K562 (cell line): ENCODE data around the gene NYNRIN. TPM values are rescaled to one million over a fixed set of nuclear protein-coding genes. Genes with fewer than 3 reads are reported as not detected.

Experiments
- ATAC-seq: fragments of 200-7000 bp; cut with Tn5 transposase; 3 replicates; pipeline ENCODE4 v1.9.1; 2020; ENCODE audit warnings: moderate library complexity
- BruUV-seq: library from RNA; stranded (reverse); fragments of 400-500 nt; replicated peaks from 2 replicates; lab custom pipeline; 2021; lab: Mats Ljungman, UMichigan
- CTCF ChIA-PET: fragments of 300-600 bp; formaldehyde crosslinking; extraction: SDS; loops from one replicate; lab custom pipeline; 2021; ENCODE audit warnings: low intra/inter-chr PET ratio; lab: Yijun Ruan, JAX
- POLR2A ChIA-PET: fragments of 300-600, 350-650 bp; sonication (Branson Sonifier 250); formaldehyde crosslinking; extraction: SDS; loops from one replicate; lab custom pipeline; 2021; ENCODE audit warnings: antibody characterized with exemption, inconsistent platforms; lab: Yijun Ruan, JAX
- DNase-seq, 4 experiments: peaks; one replicate each; pipeline versions ENCODE4 v3.0.0 to v3.0.0-alpha.2; 2011 to 2018; ENCODE audit warnings: low spot score in 3 of 4, mixed read lengths in 3 of 4; ENCODE audit errors: extremely low read depth in 1 of 4
- FAIRE-seq: peaks from 2 replicates; lab custom pipeline; 2011; peaks lifted over from hg19 to GRCh38; lab: Jason Lieb, UNC
- H2AFZ ChIP-seq: 2 replicates; pipeline ENCODE4 v1.6.0; 2011; ENCODE audit warnings: low read depth, low read length, control low read depth, inconsistent platforms
- H3K27ac ChIP-seq: fragments of 200-600 bp; 3 replicates; pipeline ENCODE4 v1.8.0; 2011; ENCODE audit warnings: low read depth, mild to moderate bottlenecking, control low read depth, inconsistent platforms, low read length, moderate library complexity, mixed read lengths; ENCODE audit errors: extremely low read depth
- H3K27me3 ChIP-seq, 2 experiments: fragments of 300-600 bp in 1 of 2; 2 replicates in 1 of 2; 3 replicates in 1 of 2; pipeline versions ENCODE4 v1.6.0 to v1.8.0; 2011; ENCODE audit warnings: inconsistent platforms in 2 of 2, low read length in 2 of 2, mild to moderate bottlenecking in 1 of 2, mixed read lengths in 1 of 2, moderate library complexity in 1 of 2; ENCODE audit not compliant: control insufficient read depth in 2 of 2, insufficient read depth in 2 of 2
- H3K36me3 ChIP-seq: fragments of 300-600 bp; 3 replicates; pipeline ENCODE4 v1.8.0; 2011; ENCODE audit warnings: mild to moderate bottlenecking, low read length, inconsistent platforms; ENCODE audit not compliant: control insufficient read depth, insufficient read depth
- H3K4me1 ChIP-seq, 2 experiments: fragments of 200-600 bp in 1 of 2; replicated peaks in 1 of 2; 2 replicates in 1 of 2; 3 replicates in 1 of 2; pipeline versions ENCODE4 v1.5.1 to v1.8.0; 2011; ENCODE audit warnings: inconsistent platforms in 2 of 2, low read length in 2 of 2, mild to moderate bottlenecking in 1 of 2, mixed read lengths in 1 of 2, moderate library complexity in 1 of 2; ENCODE audit not compliant: control insufficient read depth in 2 of 2, insufficient read depth in 2 of 2
- H3K4me2 ChIP-seq: 2 replicates; pipeline ENCODE4 v1.6.1; 2011; ENCODE audit warnings: low read length, control low read depth, inconsistent platforms, mixed read lengths; ENCODE audit not compliant: insufficient read depth
- H3K4me3 ChIP-seq: fragments of 200-600 bp; sonication (generic), shearing (Covaris generic); 2 replicates; pipeline ENCODE4 v1.5.1; 2016; ENCODE audit warnings: control low read depth, inconsistent platforms
- H3K79me2 ChIP-seq: fragments of 200-600 bp; 3 replicates; pipeline ENCODE4 v1.8.0; 2011; ENCODE audit warnings: low read length, inconsistent platforms; ENCODE audit not compliant: control insufficient read depth, insufficient read depth
- H3K9ac ChIP-seq, 2 experiments: 2 replicates each; pipeline versions ENCODE4 v1.6.0 to v1.6.1; 2011; ENCODE audit warnings: low read depth in 2 of 2, low read length in 2 of 2, control low read depth in 1 of 2, inconsistent platforms in 1 of 2, mild to moderate bottlenecking in 1 of 2, mixed read lengths in 1 of 2; ENCODE audit not compliant: insufficient read depth in 1 of 2
- H3K9me1 ChIP-seq: one replicate; pipeline ENCODE4 v1.6.0; 2011; ENCODE audit warnings: inconsistent platforms, mild to moderate bottlenecking, low read length, moderate library complexity; ENCODE audit not compliant: control insufficient read depth, insufficient read depth
- H3K9me3 ChIP-seq: replicated peaks from 2 replicates; pipeline ENCODE4 v1.5.1; 2011; ENCODE audit warnings: low read depth, low read length, inconsistent platforms; ENCODE audit not compliant: control insufficient read depth, insufficient read depth
- H4K20me1 ChIP-seq: replicated peaks from 2 replicates; pipeline ENCODE4 v1.6.1; 2011; ENCODE audit warnings: low read length, inconsistent platforms, mixed read lengths; ENCODE audit not compliant: control insufficient read depth, insufficient read depth
- BDP1 ChIP-seq: IDR thresholded peaks from 3 replicates; pipeline ENCODE4 v1.6.1; 2011; ENCODE audit not compliant: insufficient read length, insufficient read depth
- DACH1 ChIP-seq: fragments of 450-650 bp; IDR thresholded peaks from 2 replicates; pipeline ENCODE4 v1.6.1; 2018; ENCODE audit not compliant: partially characterized antibody
- ESRRA ChIP-seq: fragments of 450-650 bp; IDR thresholded peaks from 2 replicates; pipeline ENCODE4 v1.6.1; 2014; ENCODE audit warnings: low read depth, mild to moderate bottlenecking, moderate library complexity, borderline replicate concordance
- FOS ChIP-seq: IDR thresholded peaks from 3 replicates; pipeline ENCODE4 v1.6.1; 2011; ENCODE audit not compliant: insufficient read length; ENCODE audit errors: extremely low read depth
- FOXA3 ChIP-seq, 2 experiments: fragments of 450-650 bp in 1 of 2; sonication (generic) in 1 of 2; formaldehyde crosslinking; IDR thresholded peaks in 1 of 2; conservative IDR thresholded peaks in 1 of 2; 2 replicates each; pipeline versions ENCODE4 v1.4.0 to v1.8.0; 2020 to 2022; ENCODE audit warnings: mild to moderate bottlenecking in 2 of 2, missing genetic modification reagents in 1 of 2
- HINFP ChIP-seq: fragments of 450-650 bp; conservative IDR thresholded peaks from 2 replicates; pipeline ENCODE4 v1.6.1; 2016; ENCODE audit warnings: missing genetic modification characterization, low read depth, mild to moderate bottlenecking, control low read depth, missing compliant biosample characterization
- HNRNPL ChIP-seq: fragments of 200-400 bp; formaldehyde crosslinking; IDR thresholded peaks from 2 replicates; pipeline ENCODE4 v1.6.1; 2017; ENCODE audit warnings: low read depth, mild to moderate bottlenecking, low read length
- MCM3 ChIP-seq: fragments of 450-650 bp; IDR thresholded peaks from 2 replicates; pipeline ENCODE4 v1.6.1; 2016
- NFRKB ChIP-seq: fragments of 450-650 bp; IDR thresholded peaks from 2 replicates; pipeline ENCODE4 v1.6.1; 2016; ENCODE audit warnings: low read depth
- SIX5 ChIP-seq, 2 experiments: IDR thresholded peaks; 2 replicates each; pipeline ENCODE4 v1.6.1; 2011; ENCODE audit warnings: low read length in 2 of 2, borderline replicate concordance in 1 of 2, low read depth in 1 of 2, mild to moderate bottlenecking in 1 of 2, moderate library complexity in 1 of 2; ENCODE audit not compliant: insufficient read depth in 1 of 2
- SPI1 ChIP-seq: IDR thresholded peaks from 2 replicates; pipeline ENCODE4 v1.6.1; 2011; ENCODE audit warnings: low read depth, low read length, control low read depth, borderline replicate concordance
- ZNF146 ChIP-seq: IDR thresholded peaks from one replicate; pipeline ENCODE4 v1.6.1; 2018; ENCODE audit warnings: missing compliant biosample characterization; ENCODE audit not compliant: unreplicated experiment
- ZNF165 ChIP-seq: fragments of 250-450 bp; sonication (Bioruptor Pico); IDR thresholded peaks from 2 replicates; pipeline ENCODE4 v1.4.0; 2020; ENCODE audit warnings: borderline replicate concordance
- ZNF24 ChIP-seq: fragments of 450-650 bp; IDR thresholded peaks from 2 replicates; pipeline ENCODE4 v1.6.1; 2016
- ZNF316 ChIP-seq: fragments of 450-650 bp; IDR thresholded peaks from 2 replicates; pipeline ENCODE4 v1.6.1; 2016
- ZNF766 ChIP-seq: fragments of 200-800 bp; sonication (Bioruptor generic); conservative IDR thresholded peaks from 2 replicates; pipeline ENCODE4 v1.6.1; 2016; ENCODE audit warnings: missing genetic modification characterization, missing compliant biosample characterization
- ZSCAN32 ChIP-seq: fragments of 450-650 bp; formaldehyde crosslinking; IDR thresholded peaks from 2 replicates; pipeline ENCODE4 v1.4.0; 2020; ENCODE audit warnings: mild to moderate bottlenecking, moderate library complexity
- WGBS: fragments of 100-300 bp; shearing (Covaris generic); methylation state at CpG from one replicate; pipeline ENCODE4 v1.1.6; 2016; ENCODE audit warnings: low coverage, mixed read lengths; ENCODE audit not compliant: insufficient coverage; ENCODE audit errors: missing lambda C conversion rate; 5-methylcytosine and 5-hydroxymethylcytosine counted together
- in situ Hi-C: fragments of 300-500 bp; cut with MboI; formaldehyde crosslinking; loops from 4 replicates; pipeline ENCODE4 v1.15.0; 2018; ENCODE audit warnings: inconsistent platforms, mixed read lengths
- intact Hi-C: fragments of 100-400 bp; cut with micrococcal nuclease; formaldehyde crosslinking; loops from 2 replicates; pipeline ENCODE4 v1.14.2; 2022
- polyA plus RNA-seq, 8 experiments: library from polyadenylated mRNA; depleted of rRNA in 4 of 8; stranded (reverse) in 5 of 8; unstranded in 3 of 8; fragments of >200 nt; fragmentation: Nextera tagmentation in 2 of 8; fragmentation: Illumina TruSeq in 1 of 8; extraction: Ambion mirVana in 2 of 8; extraction: Trizol in 1 of 8; gene quantifications; 2 replicates each; pipeline versions ENCODE4 v1.2.1 to v1.2.3, GENCODE V29; 2011 to 2014; ENCODE audit warnings: inconsistent platforms in 1 of 8, missing spikeins in 1 of 8
- total RNA-seq, 7 experiments: library from RNA; depleted of rRNA in 6 of 7; stranded (reverse); fragments of >200 nt in 6 of 7; fragmentation: Illumina TruSeq in 2 of 7; extraction: Trizol in 2 of 7; gene quantifications; 2 replicates each; pipeline versions ENCODE4 v1.2.1 to v1.2.3, GENCODE V29; 2011 to 2021; ENCODE audit warnings: low replicate concordance in 1 of 7

Gene NYNRIN
- total and polyA plus RNA-seq, 9 of the 15 experiments (the other 6 are each of a cell fraction or from before 2014, with no cell fraction given) = 0.04 to 1.2 (median 0.28) TPM

GRCh38 chr14:24394275-24394674, 4.5 kb upstream of the NYNRIN start (continued):
- TF ChIP-seq ZNF165 (CRISPR knock-in tag) (no peak), FOXA3 (CRISPR knock-in tag; conservative IDR thresholded peaks at IDR 0.05 in 1 of 2, IDR thresholded peaks at IDR 0.05 in 1 of 2) (no peak), BDP1 (no peak), ZNF24 (no peak), SIX5 (IDR thresholded peaks at IDR 0.05; ENCODE audit: borderline replicate concordance in 1 of 2, insufficient read depth in 1 of 2, low read depth in 1 of 2, low read length in 2 of 2) (no peak), ESRRA (no peak)

GRCh38 chr14:24395609-24396582, 2.9 kb upstream of the NYNRIN start:
- H3K36me3 ChIP-seq = no peaks in the 10 kb centered on the region; the same call in 2 of the 3 replicates
- H4K20me1 ChIP-seq = no peaks in the 10 kb centered on the region
- H3K4me1 ChIP-seq = peaks cover 0 to 15% of the 10 kb centered on the region in 2 experiments; a peak in 4 of 5 replicates
- CTCF ChIA-PET = no interaction called here
- H3K4me2 ChIP-seq = no peak overlapping the region
- 41% methylated on average over 8 of the region's 8 CpGs for WGBS
- POLR2A ChIA-PET = interaction anchor here (0.8 to 1.6 kb wide), 3 partner anchors 12 to 15 kb away, joined by 3 to 4 read pairs (median 3); no protein-coding TSS in a partner anchor
- no peaks in the 10 kb centered on the region for H3K27me3 ChIP-seq
- H3K9me1 ChIP-seq = no peaks in the 10 kb centered on the region
- no peak for DNase-seq
- no peak overlapping the region for H3K27ac ChIP-seq
- H3K9me3 ChIP-seq = no peaks in the 10 kb centered on the region
- H3K9ac ChIP-seq = no peak overlapping the region
- FAIRE-seq = no peak
- ATAC-seq = no peak
- intact Hi-C loops = no loop called here
- no TSS peak for BruUV-seq
- in situ Hi-C loops = no loop called here
- H2AFZ ChIP-seq = no peak overlapping the region
- no peaks in the 10 kb centered on the region for H3K79me2 ChIP-seq
- no peak overlapping the region for H3K4me3 ChIP-seq
- TF ChIP-seq HNRNPL = no peak
- TF ChIP-seq ZNF146 (CRISPR knock-in tag) = no peak
- peak; percentile 99 for TF ChIP-seq ZNF766 (CRISPR knock-in tag)
- TF ChIP-seq ZSCAN32 (CRISPR knock-in tag) = no peak
- TF ChIP-seq ZNF316 = peak; percentile 68
- peak; percentile 32; the same call in 1 of the 2 replicates for TF ChIP-seq SPI1
- no peak for TF ChIP-seq NFRKB
- no peak for TF ChIP-seq HINFP
- TF ChIP-seq ESRRA = no peak
- no peak for TF ChIP-seq DACH1
- TF ChIP-seq MCM3 = no peak
- TF ChIP-seq FOS = no peak
